Fibroblast of lung (primary cell): ENCODE results near the gene TIMM22.
"Not testable (repeated sequence)": the region's sequence is repeated elsewhere in the genome, so short reads cannot be mapped to it uniquely, and the experiment has no call there.

Experiments
- EZH2 ChIP-seq: IDR thresholded peaks from 2 replicates; pipeline ENCODE4 v1.5.1; 2012; ENCODE audit warnings: low read length, control low read depth, mild to moderate bottlenecking; ENCODE audit errors: missing control alignments
- TF ChIP-seq, protein P1 (sequence below), 2 donors: IDR thresholded peaks in 1 of 2; conservative IDR thresholded peaks in 1 of 2; 1 replicate in 1 of 2; 2 replicates in 1 of 2; pipeline ENCODE4 v1.5.1; 2011 to 2012; ENCODE audit warnings: low read length in 2 of 2, control low read depth in 1 of 2, inconsistent platforms in 1 of 2, low read depth in 1 of 2, mild to moderate bottlenecking in 1 of 2

DNA sequence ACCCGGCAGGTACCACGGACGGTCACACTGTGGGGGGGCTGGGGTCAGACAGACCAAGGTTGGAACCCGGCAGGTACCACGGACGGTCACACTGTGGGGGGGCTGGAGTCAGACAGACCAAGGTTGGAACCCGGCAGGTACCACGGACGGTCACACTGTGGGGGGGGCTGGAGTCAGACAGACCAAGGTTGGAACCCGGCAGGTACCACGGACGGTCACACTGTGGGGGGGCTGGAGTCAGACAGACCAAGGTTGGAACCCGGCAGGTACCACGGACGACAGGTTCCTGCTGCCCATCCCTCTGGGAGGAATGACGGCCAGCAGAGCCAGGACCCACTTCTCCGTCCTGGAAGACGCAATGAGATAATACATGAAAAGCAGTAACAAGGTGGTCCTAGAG, 44.3 kb upstream of the TIMM22 start:
- TF ChIP-seq, protein P1, sequence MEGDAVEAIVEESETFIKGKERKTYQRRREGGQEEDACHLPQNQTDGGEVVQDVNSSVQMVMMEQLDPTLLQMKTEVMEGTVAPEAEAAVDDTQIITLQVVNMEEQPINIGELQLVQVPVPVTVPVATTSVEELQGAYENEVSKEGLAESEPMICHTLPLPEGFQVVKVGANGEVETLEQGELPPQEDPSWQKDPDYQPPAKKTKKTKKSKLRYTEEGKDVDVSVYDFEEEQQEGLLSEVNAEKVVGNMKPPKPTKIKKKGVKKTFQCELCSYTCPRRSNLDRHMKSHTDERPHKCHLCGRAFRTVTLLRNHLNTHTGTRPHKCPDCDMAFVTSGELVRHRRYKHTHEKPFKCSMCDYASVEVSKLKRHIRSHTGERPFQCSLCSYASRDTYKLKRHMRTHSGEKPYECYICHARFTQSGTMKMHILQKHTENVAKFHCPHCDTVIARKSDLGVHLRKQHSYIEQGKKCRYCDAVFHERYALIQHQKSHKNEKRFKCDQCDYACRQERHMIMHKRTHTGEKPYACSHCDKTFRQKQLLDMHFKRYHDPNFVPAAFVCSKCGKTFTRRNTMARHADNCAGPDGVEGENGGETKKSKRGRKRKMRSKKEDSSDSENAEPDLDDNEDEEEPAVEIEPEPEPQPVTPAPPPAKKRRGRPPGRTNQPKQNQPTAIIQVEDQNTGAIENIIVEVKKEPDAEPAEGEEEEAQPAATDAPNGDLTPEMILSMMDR (conservative IDR thresholded peaks at IDR 0.05 in 1 of 2, IDR thresholded peaks at IDR 0.05 in 1 of 2; ENCODE audit: low read depth in 1 of 2, low read length in 2 of 2): not testable (repeated sequence)
- not testable (repeated sequence) for TF ChIP-seq EZH2
